ENCODE measurements around the gene ADRA2C. TPM values are rescaled to one million over a fixed set of nuclear protein-coding genes. Genes with fewer than 3 reads are reported as not detected.

Gene ADRA2C
- total RNA-seq, 2 donors from 2014 or later, result 0.59 to 28.6 TPM

Other genes starting within 250 kb of the ADRA2C start
- gene LRPAP1, start 234.0 kb upstream of the ADRA2C start, total RNA-seq, result 100 to 1,000 TPM; 175 to 270 TPM